SH-SY5Y (cell line): ENCODE results near the gene KDM1B.

Experiments
- GATA2 ChIP-seq: IDR thresholded peaks from 2 replicates; pipeline ENCODE4 v1.6.1; 2011; ENCODE audit warnings: mild to moderate bottlenecking, low read depth, low read length
- GATA3 ChIP-seq: IDR thresholded peaks from 2 replicates; pipeline ENCODE4 v1.6.1; 2011; ENCODE audit warnings: low read depth, mild to moderate bottlenecking, low read length, moderate library complexity

- TF ChIP-seq GATA2 (no peak), GATA3 (no peak)
These were observed 80.3 kb downstream of the KDM1B start for GRCh38 chr6:18235524-18235923.
